NOMO-1 treated with DMSO at 0.1 percent for 48 hours (cell line): Measurements from ENCODE around the gene RBM26.

Experiments used
- DNase-seq: peaks from one replicate; lab custom pipeline; 2025; ENCODE audit not compliant: unreplicated experiment; lab: John Stamatoyannopoulos, UW

RBM26 gene, protein sequence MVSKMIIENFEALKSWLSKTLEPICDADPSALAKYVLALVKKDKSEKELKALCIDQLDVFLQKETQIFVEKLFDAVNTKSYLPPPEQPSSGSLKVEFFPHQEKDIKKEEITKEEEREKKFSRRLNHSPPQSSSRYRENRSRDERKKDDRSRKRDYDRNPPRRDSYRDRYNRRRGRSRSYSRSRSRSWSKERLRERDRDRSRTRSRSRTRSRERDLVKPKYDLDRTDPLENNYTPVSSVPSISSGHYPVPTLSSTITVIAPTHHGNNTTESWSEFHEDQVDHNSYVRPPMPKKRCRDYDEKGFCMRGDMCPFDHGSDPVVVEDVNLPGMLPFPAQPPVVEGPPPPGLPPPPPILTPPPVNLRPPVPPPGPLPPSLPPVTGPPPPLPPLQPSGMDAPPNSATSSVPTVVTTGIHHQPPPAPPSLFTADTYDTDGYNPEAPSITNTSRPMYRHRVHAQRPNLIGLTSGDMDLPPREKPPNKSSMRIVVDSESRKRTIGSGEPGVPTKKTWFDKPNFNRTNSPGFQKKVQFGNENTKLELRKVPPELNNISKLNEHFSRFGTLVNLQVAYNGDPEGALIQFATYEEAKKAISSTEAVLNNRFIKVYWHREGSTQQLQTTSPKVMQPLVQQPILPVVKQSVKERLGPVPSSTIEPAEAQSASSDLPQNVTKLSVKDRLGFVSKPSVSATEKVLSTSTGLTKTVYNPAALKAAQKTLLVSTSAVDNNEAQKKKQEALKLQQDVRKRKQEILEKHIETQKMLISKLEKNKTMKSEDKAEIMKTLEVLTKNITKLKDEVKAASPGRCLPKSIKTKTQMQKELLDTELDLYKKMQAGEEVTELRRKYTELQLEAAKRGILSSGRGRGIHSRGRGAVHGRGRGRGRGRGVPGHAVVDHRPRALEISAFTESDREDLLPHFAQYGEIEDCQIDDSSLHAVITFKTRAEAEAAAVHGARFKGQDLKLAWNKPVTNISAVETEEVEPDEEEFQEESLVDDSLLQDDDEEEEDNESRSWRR

DNA sequence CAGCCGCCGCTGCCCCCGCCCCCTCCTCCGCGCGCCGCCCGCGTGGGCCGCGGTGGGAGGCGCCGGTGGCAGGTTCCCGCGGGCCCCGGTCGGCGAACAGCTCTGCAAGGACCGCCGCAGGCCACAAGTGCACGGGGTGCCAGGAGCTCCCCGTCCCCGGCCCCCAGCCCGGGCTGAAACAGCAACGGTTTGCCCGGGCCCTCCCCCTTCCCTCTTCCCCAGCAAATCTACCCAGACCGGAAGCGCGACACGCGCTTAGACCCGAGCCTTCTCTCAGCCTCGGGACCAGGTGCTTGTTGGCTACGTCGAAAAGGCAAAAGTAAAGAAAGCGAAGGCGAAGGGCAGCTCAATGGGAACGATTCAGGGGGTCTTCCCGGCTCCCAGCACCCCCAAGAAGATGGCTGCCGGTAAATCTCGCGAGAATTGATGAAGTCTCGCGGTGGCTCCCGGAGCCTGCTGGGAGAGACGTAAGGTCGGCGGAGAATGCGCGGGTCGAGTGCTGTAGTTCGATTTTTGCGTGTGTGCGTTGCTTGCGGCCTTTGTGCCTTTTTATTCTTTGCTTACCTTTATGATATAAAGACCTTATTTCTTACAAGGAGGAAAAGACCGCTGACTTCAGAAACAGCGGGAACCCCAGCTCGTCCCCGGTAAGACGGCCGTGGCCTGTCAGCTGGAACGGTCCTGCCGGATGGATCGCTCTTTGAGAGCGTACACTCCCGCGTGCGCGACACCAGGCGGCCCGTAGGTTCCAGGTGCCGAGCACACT lies at the start of gene RBM26:
Gene RBM26 (minus strand): TSS at position 425 of the 766 bp plus-strand sequence. CDS start 481 bp downstream, outside the sequence.
- DNase-seq, result peak; percentile 84

DNA sequence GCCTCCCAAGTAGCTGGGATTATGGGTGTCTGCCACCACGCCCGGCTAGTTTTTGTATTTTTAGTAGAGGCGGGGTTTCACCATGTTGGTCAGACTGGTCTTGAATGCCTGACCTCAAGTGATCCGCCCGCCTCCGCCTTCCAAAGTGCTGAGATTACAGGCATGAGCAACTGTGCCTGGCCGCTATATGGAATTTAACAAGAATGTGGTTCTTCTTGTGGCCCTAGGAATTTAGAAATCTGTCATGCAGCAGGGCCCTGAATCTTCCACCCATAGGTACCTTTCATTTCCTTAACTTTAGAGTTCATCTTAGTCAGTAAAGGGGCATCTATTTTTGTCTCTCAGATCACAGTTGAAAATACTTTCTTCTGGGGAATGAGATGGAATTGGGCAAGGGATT lies 49.3 kb upstream of the RBM26 start:
- DNase-seq, result no peak

DNA sequence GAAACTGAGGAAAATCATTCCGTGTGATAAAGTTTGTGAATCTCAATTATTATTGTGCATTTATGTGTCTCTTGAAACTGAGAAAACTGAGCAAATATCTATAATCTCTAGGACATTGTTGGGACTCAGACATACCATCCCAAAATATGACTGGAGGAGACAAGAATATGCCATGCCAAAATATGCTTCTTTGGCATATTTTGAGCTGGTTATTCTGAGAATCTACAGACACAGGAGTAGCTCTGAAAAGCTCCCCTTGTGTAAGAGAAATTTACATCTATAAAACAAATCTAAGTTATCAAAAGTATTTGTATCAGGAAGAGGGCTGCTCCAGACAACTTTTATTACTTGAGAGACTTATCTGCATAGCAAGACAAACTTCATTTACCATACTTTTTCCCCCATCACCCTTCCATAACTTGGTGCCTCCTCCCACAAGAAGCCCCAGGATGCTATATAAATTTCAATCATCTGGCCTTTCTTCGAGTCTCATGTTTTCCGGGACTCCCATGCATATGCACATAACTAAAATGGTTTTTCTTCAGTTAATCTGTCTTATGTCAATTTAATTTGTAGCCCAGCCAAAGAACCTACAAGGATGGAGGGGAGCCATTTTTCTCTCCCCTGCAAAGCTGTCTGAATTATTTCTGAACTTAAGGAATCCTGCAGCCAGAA lies 46.3 kb upstream of the RBM26 start:
- no peak for DNase-seq

DNA sequence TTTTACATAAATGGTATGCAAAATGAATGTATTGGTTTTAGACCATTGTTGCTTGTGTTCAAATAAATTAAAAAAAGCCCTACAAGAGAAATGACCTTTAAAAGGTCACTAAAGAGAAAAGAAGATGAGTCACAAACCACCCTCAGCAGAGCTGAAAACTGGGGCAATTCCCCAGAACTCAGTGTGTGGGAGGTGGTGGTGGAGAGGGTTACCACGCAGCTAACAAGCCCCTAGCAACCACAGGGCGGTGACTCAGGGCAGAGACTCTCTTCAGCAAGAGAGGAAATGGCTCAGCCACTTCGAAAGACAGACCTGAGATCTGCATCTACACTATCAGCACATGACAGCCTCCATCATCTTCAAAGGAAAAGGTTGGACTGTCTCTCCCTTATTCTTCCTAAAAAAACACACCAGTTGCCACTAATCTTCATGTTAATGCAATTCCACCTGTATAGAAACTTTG lies 45.5 kb upstream of the RBM26 start:
- peak; percentile 40 for DNase-seq

DNA sequence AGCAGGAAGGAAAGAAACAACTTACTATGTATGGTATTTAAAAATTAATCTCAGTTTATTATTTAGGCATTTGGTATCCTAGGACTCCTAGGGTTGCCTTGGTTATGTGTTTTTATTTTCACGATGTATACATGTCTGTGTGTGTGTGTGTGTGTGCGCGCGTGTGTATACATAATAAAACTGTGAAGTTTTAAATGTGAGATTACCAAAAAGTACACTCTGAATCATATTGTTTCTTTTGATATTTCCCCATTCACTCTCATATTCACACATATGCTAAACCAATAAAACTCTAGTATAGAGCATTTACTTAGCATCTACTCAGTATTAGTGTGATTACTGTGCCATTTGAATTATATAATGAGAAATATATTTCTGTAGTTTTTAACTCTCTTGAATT lies 44.1 kb upstream of the RBM26 start:
- DNase-seq, result no peak

DNA sequence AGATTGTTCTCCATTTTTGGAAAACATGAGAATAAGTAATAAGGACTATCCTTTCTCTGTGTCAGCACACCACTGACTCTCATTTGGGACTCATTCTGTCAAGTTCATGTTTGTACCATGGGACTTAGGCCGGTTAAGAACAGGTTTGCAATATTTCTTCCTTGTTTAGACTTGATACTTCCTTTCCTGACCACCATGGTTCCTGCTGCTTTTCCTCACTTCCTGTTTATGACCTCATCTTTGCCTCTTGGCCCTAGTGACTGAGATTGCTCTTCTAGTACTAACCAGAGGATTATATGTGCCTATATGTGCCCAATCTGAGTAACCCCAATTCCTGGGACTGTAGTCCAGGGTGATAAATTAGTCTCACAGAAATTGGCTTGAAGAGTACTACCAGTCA lies 42.4 kb upstream of the RBM26 start:
- DNase-seq, result peak; percentile 64

DNA sequence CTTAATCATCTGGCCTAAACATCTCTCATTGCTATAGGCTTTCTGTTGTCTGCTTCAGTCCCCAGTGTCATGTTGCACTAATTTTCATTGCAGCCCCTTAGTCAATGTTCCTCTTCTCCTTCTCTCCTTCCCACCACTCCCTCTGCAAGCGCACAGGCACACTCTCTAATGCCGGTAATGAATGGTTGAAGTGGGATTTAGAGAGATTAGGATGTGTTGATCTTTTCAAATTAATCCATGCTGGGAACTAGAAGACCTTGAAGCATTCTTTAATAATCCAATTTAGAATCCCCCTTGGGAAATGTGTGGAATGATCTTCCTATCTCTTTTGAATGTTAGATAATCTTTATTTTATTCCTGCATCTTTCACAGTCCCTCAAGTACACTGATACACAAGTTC lies 41.7 kb upstream of the RBM26 start:
- DNase-seq, result no peak

DNA sequence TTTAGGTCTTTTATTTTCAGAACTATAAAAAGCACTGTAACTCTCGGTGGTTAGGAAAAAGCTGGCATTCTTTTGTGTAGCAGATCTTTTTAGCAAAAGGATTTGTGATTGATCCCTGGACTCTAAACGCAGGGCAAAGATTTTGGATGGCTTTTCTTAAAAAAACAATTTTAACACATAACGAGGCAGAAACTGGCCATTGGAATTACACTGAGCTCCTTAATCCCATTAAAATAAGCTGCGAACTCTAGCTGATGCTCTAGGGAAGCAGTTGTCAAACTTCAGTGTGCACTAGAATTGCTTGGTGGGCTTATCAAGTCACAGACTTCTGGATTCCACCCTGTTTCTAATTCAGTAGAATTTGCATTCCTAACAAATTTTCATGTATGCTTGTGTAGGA lies 41.1 kb upstream of the RBM26 start:
- no peak for DNase-seq

DNA sequence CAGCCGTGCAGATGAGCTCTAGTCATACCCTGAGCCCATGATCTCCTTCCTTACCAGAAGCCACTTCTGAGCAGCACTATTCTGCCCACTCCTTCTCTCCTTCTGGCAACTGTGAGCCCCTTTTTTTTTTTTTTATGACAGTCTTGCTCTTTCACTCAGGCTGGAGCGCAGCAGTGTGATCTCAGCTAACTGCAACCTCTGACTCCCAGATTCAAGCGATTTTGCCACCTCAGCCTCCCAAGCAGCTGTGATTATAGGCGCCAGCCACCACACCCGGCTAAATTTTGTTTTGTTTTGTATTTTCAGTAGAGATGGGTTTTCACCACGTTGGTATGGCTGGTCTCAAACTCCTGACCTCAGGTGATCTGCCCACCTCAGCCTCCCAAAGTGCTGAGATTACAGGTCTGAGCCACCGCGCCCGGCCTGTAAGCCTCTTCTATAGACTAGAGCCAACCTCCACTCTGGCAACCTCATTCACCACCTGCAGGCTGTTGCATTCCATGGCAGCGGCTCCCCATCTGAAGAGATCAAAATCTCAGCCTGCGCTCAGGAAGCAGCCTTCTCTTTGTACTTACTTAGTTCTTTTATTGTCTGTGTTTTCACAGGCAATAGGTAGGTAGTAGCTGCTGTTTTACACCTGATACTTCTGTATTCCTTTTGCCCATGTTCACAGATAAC lies 40.1 kb upstream of the RBM26 start:
- DNase-seq, result no peak

DNA sequence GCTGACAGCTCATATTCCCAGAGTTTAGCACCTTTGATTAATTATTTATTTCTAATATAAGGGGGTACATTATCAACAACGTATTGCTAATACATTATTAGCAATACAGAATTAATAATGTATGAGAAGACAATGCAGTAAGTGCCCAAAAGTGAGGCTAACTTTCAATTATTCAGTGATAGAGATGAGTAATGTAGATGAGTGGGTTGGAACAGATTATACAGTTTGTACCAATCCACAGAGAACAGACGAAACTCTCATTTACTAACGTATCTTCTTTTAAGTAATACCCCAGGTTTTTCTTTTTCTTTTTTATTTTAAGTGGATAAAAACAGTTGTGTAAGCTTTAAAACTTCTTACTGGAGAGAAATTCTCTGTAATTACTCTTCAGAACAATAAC lies 36.7 kb upstream of the RBM26 start:
- DNase-seq, result no peak

DNA sequence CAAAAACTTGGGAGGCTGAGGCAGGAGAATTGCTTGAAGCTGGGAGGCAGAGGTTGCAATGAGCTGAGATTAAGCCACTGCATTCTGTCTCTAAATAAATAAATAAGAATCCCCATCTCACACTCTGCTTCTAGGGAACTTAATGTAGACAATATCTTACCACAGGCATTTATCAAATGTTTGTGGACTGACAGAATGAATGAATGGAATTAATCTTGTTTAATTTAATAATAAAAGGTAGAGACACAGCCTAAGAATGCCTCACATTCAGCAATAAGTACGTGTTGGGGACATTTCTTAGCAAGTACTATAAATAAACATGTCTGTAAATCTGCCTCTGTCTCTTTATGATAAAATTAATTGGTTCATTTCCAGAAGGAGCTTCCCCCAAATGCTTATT lies 36.2 kb upstream of the RBM26 start:
- no peak for DNase-seq

DNA sequence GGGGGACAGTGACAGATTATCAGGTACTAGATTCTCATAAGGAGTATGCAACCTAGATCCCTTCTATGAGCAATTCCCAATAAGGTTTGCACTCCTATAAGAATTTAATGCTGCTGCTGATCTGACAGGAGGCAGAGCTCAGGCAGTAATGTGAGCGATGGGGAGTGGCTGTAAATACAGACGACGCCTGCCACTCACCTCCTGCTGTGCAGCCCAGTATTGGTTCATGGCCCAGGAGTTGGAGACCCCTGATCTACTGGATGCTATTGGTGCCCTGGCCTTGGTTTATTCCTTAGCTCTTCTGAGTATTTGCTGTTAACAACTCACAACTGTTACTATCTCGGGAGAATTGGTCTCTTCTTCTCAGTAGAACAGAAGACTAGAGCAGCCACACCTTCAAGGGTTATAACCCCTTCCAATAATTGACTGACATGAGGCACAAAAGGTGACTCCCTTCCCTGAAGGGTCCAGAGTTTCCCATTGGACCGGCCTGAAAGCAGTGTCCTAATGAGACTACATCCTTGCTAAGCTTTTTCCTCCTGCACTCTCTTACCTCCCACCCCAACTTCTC lies 35.0 kb upstream of the RBM26 start:
- DNase-seq, result no peak

DNA sequence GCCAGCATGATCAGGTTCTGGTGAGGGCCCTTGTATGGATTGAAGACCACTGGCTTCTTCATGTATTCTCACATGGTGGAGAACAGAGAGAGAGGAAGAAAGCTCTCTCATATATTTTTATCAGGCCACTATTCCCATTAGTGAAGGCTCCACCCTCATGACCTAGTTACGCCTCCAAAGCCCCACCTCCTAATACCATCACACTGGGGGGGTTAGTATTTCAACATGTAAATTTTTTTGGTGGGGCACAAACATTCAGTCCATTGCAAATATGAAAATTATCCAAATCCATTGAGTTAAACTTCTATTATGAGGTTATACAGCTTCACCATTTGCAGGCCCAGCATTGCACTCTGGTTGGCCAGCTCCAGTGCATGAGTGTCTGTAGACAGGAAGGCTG lies 33.2 kb upstream of the RBM26 start:
- no peak for DNase-seq

DNA sequence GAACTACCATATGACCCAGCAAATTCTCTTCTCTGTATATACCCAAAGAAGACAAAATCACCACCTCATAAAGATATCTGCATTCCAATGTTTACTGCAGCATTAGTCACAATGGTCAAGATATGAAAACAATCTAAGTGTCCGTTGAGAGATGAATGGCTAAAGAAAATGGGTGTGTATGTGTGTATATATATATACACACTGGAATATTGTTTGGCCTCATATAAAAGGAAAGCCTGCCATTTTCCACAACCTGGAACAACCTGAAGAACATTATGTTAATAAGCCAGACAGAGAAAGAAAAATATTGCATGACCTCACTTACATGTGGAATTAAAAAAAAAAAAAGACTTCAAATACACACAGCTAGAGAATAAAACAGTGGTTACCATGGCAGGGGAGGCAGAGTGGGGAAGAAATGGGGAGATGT lies 29.5 kb upstream of the RBM26 start:
- DNase-seq, result no peak

DNA sequence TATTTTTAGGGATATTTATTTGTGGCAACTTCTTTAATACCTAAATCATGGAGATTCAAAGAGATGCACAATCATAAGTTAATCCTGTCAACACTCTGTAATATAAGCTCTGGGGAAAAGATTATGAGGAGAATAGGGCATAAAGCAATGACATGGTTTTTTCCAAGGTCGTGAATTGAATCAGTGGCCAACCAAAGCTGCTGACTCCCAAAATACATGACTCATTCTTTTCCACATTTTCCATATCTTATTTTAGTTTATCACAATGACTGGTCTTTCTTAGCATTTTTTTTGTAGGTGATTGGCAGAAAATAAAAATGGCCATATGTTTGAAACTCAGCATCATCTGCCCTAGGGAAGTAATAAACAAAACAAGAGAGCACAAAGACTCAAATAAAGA lies 28.5 kb upstream of the RBM26 start:
- no peak for DNase-seq

DNA sequence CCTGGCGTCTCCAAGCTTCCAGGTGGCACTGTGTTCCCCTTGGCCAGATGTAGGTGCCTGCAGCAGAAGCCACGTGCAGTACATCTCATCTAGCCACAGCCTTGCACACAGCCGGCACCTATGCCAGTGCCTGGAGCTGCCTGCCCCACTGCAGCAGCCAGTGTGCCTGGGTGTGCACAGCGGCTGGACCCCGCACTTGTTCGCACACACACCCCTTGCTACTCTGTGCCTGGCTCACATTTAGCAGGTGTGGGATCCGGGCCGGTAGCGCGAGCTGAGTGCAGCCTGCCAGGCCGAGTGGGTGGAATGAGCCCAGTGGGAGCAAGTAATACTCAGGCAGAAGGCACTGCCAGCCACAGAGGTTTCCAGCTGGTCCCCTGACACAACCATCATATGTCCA lies 26.9 kb upstream of the RBM26 start:
- no peak for DNase-seq

DNA sequence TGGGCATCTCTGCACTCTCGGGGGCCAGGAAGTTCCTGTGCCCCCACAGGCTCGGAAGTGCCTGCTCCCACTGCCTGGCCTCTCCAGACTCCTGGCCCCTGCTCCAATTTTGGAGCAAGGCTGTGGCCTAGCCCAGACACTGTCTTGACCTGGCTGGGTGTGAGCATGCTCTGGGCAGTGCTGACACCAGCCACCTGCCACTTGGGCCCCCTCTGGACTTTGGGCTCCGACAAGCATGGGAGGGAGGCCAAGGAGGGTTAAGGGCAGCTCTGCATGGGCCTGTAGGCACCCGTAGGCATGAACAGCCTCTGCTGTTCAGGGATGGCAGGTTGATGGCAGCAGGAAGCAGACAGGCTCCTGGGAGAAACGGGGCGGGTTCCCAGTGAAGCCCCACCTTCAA lies 26.0 kb upstream of the RBM26 start:
- DNase-seq, result no peak

DNA sequence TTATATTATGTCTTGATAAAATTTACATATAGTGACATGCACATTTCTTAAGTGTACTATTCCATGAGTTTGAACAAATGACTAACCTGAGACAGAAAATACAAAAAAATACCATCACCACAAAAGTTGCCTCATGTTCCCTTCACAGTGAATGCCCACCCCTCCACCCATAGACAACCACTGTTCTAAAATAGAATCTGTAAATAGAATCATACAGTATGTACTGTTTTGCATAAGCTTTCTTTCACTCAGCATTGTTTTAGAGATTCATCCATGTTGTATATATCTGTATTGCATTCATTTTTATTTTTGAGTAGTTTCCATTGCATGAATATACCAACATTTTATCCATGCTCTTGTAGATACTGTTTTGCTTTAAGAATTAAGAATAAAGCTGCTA lies 23.3 kb upstream of the RBM26 start:
- DNase-seq, result no peak

DNA sequence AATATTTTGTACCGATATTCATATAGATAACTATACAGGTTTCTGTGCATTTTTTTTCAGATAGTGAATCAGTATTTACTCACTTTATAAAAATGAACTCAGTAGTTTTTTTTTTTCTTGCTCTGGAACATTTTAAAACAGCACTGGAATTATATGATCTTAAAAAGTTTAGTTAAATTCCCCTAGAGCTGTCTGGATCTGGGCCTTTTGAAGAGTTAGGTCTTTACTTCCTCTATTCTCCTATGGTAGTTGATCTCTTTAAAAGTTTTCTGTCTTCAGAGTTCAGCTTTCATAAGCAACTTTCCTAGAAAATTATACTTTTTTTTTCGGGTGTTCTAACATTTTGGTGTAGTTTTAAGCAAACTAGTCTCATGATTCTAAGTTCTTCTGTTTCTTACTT lies 21.8 kb upstream of the RBM26 start:
- DNase-seq, result no peak

DNA sequence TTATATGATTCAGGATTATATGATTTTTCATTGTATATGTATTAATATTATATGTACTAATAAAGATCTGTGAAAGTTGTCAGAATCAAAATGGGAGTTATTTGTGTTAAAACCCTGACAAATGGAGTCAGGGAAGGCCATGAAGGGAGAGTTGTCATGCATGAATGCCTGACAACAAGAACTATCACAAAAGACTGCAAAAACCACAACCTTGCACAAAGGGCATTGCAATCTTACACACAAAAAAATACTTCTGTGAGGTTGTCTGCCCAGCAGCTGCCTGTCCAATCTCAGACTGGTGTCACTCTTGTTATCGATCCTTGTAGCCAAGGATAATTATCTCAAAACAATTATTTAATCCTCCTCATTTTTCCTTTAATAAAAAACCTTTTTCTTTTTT lies 21.2 kb upstream of the RBM26 start:
- no peak for DNase-seq
